ENCODE measurements around the gene BRD4. TPM values are rescaled to one million over a fixed set of nuclear protein-coding genes. Genes with fewer than 3 reads are reported as not detected.
A peak's percentile ranks its signal among the peaks of the same experiment; 100 is the strongest.

BRD4 gene
- total RNA-seq, 1 donor = 25.7 TPM

- no peak overlapping the region for H2AFZ ChIP-seq (ENCODE audit: low read length)
- peak overlapping the region; percentile 15 for H3K4me2 ChIP-seq (ENCODE audit: insufficient read depth, low read length)
- H3K4me1 ChIP-seq (ENCODE audit: insufficient read depth, low read length) = peaks cover 71% of the 10 kb centered on the region
- no peak overlapping the region for H3K4me3 ChIP-seq (ENCODE audit: insufficient read depth, low read length)
- peak overlapping the region; percentile 35 for H3K27ac ChIP-seq (ENCODE audit: low read depth, low read length)
- peak; percentile 83 for DNase-seq (ENCODE audit: insufficient read length, low spot score, missing footprints)
- no peaks in the 10 kb centered on the region for H3K9me3 ChIP-seq (ENCODE audit: low read depth, low read length)
- no peaks in the 10 kb centered on the region for H3K36me3 ChIP-seq (ENCODE audit: insufficient read depth, low read length)
- peaks cover 86% of the 10 kb centered on the region for H4K20me1 ChIP-seq (ENCODE audit: insufficient read depth, low read length)
- peaks cover 94% of the 10 kb centered on the region for H3K79me2 ChIP-seq (ENCODE audit: insufficient read depth, low read length)
- no peaks in the 10 kb centered on the region for H3K27me3 ChIP-seq (ENCODE audit: insufficient read depth, low read length)
- TF ChIP-seq CTCF (IDR thresholded peaks at IDR 0.05; ENCODE audit: extremely low read depth, low read depth, low read length) = no peak
These were observed 31.7 kb downstream of the BRD4 start for GRCh38 chr19:15300533-15301197.

GRCh38 chr19:15299568-15300409 lies 32.5 kb downstream of the BRD4 start:
- Histone ChIP-seq H2AFZ (ENCODE audit: low read length) (no peak overlapping the region), H3K4me3 (ENCODE audit: insufficient read depth, low read length) (no peak overlapping the region)

GRCh38 chr19:15298847-15299567 lies 33.3 kb downstream of the BRD4 start:
- TF ChIP-seq CTCF (IDR thresholded peaks at IDR 0.05; ENCODE audit: extremely low read depth, low read depth, low read length) = no peak
- Histone ChIP-seq H3K27me3 (ENCODE audit: insufficient read depth, low read length) (no peaks in the 10 kb centered on the region), H3K4me1 (ENCODE audit: insufficient read depth, low read length) (peaks cover 69% of the 10 kb centered on the region), H3K36me3 (ENCODE audit: insufficient read depth, low read length) (no peaks in the 10 kb centered on the region), H3K9me3 (ENCODE audit: low read depth, low read length) (no peaks in the 10 kb centered on the region), H2AFZ (ENCODE audit: low read length) (no peak overlapping the region), H3K4me3 (ENCODE audit: insufficient read depth, low read length) (no peak overlapping the region), H4K20me1 (ENCODE audit: insufficient read depth, low read length) (peaks cover 85% of the 10 kb centered on the region), H3K79me2 (ENCODE audit: insufficient read depth, low read length) (peaks cover 94% of the 10 kb centered on the region), H3K27ac (ENCODE audit: low read depth, low read length) (peak overlapping the region; percentile 35), H3K4me2 (ENCODE audit: insufficient read depth, low read length) (no peak overlapping the region)
- no peak for DNase-seq (ENCODE audit: insufficient read length, low spot score, missing footprints)

More at GRCh38 chr19:15299568-15300409, 32.5 kb downstream of the BRD4 start:
- Histone ChIP-seq H3K4me2 (ENCODE audit: insufficient read depth, low read length) (peak overlapping the region; percentile 27), H3K36me3 (ENCODE audit: insufficient read depth, low read length) (no peaks in the 10 kb centered on the region), H3K79me2 (ENCODE audit: insufficient read depth, low read length) (peaks cover 94% of the 10 kb centered on the region), H3K27ac (ENCODE audit: low read depth, low read length) (peak overlapping the region; percentile 35), H3K27me3 (ENCODE audit: insufficient read depth, low read length) (no peaks in the 10 kb centered on the region), H3K4me1 (ENCODE audit: insufficient read depth, low read length) (peaks cover 71% of the 10 kb centered on the region), H4K20me1 (ENCODE audit: insufficient read depth, low read length) (peaks cover 85% of the 10 kb centered on the region), H3K9me3 (ENCODE audit: low read depth, low read length) (no peaks in the 10 kb centered on the region)
- no peak for TF ChIP-seq CTCF (IDR thresholded peaks at IDR 0.05; ENCODE audit: extremely low read depth, low read depth, low read length)
- peak; percentile 44 for DNase-seq (ENCODE audit: insufficient read length, low spot score, missing footprints)

Data from osteoblast (primary cell).